Esophagus squamous epithelium (tissue), 4 donors: ENCODE data around the gene DLG4.
A peak's percentile ranks its signal among the peaks of the same experiment; 100 is the strongest.

Experiments
- POLR2A ChIP-seq, 4 donors: fragments of 450-650 bp; IDR thresholded peaks; one replicate each; pipeline ENCODE4 v1.6.1; 2017; ENCODE audit warnings: antibody characterized with exemption in 4 of 4, mild to moderate bottlenecking in 4 of 4, moderate library complexity in 3 of 4
- TF ChIP-seq, protein P1 (sequence below), 6 experiments: fragments of 450-650 bp in 4 of 6; fragments of 200-600 bp in 2 of 6; sonication (generic) in 2 of 6; IDR thresholded peaks; one replicate each; pipeline ENCODE4 v1.5.1; 2016 to 2019; ENCODE audit warnings: antibody characterized with exemption in 6 of 6, mild to moderate bottlenecking in 4 of 6, moderate library complexity in 4 of 6

DNA sequence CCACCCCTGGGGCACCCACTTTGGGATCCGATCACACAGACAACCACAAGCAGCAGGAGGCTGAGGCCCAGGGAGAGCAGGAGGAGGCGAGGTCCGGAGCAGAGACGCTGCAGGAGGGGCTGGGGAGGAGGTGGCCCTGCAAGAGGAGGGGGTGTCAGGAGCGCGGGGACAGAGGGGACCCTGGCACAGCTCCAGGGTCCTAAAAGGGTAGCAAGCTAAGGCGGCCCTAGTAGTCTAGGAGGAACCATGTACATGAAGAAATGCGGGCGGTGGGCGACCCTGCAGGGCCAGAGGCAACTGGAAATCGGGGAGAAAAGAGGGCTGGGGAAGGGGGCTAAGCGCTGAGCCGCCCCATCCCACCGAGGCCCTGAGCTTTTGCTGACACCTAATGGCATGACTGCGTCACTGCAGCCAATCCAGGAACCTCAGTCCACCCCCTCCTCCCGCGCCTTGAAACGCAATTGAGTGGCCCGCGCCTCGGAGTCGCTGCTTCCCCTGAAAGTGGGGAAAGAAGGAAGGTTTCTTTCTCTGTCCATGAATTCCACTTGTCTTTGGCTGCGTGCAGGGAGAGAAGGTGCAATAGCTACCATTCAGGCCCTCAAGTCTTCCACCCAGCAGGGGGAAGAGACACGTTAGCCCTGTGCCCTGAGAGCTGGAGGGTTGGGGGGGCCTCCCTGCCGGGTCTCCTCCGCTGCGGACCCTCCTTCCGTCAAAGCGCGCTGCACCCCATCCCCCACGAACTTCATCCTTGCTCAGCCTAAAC is 42.3 kb downstream of the DLG4 start:
- TF ChIP-seq POLR2A (IDR thresholded peaks at IDR 0.05): no peak
- TF ChIP-seq, protein P1, sequence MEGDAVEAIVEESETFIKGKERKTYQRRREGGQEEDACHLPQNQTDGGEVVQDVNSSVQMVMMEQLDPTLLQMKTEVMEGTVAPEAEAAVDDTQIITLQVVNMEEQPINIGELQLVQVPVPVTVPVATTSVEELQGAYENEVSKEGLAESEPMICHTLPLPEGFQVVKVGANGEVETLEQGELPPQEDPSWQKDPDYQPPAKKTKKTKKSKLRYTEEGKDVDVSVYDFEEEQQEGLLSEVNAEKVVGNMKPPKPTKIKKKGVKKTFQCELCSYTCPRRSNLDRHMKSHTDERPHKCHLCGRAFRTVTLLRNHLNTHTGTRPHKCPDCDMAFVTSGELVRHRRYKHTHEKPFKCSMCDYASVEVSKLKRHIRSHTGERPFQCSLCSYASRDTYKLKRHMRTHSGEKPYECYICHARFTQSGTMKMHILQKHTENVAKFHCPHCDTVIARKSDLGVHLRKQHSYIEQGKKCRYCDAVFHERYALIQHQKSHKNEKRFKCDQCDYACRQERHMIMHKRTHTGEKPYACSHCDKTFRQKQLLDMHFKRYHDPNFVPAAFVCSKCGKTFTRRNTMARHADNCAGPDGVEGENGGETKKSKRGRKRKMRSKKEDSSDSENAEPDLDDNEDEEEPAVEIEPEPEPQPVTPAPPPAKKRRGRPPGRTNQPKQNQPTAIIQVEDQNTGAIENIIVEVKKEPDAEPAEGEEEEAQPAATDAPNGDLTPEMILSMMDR (IDR thresholded peaks at IDR 0.05): peak; percentile 71 to 87 (median 80)
